ENCODE results near the gene HTR3D.
"Not testable (repeated sequence)": the region's sequence is repeated elsewhere in the genome, so short reads cannot be mapped to it uniquely, and the experiment has no call there.

HTR3D gene, protein sequence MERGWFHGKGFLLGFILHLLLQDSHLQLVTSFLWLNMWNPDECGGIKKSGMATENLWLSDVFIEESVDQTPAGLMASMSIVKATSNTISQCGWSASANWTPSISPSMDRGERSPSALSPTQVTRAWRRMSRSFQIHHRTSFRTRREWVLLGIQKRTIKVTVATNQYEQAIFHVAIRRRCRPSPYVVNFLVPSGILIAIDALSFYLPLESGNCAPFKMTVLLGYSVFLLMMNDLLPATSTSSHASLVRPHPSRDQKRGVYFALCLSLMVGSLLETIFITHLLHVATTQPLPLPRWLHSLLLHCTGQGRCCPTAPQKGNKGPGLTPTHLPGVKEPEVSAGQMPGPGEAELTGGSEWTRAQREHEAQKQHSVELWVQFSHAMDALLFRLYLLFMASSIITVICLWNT

GRCh38 chr3:184031187-184031792, at the start of gene HTR3D:
TSS of gene HTR3D (plus strand) at chr3:184031742. CDS start at chr3:184031742, 0 bp downstream.
- DNase-seq (ENCODE audit: low read depth in 1 of 2, low spot score in 1 of 2): no peak

DNA sequence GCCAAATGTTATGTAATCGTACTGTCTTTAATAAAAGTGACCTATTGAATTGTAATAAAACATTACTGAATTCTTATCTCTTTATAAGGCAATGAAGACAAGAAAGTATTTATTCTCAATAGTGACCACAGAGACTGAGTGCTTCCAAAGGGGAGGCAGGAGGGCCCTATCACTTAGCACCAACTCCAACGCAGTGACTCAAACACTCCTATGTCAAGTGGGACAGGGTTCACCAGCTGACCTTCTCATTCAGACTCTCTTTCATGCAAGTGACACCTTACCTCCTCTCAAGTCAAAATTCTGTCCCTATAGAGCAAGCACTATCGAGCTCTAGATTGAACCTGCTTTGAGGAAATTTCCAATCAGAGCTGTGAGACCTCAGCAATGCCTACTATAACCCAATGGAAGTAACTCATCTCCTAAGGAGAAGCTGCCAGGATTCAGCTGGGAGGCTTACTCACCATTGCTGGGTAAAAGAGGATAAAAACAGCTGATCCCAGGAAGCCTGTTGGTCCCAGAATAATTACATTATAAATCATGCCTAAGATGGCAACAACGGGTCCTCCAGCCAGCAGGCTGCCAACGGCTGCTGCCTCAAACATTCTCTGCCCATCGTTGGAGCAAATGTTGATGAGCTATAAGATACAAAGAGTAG, 49.4 kb upstream of the HTR3D start:
- no peak for DNase-seq (ENCODE audit: low read depth in 1 of 2, low spot score in 1 of 2)

GRCh38 chr3:183984127-183984740, 47.3 kb upstream of the HTR3D start:
- no peak for DNase-seq (ENCODE audit: low read depth in 1 of 2, low spot score in 1 of 2)

GRCh38 chr3:183984749-183985729, 46.5 kb upstream of the HTR3D start:
- no peak for DNase-seq (ENCODE audit: low read depth in 1 of 2, low spot score in 1 of 2)

DNA sequence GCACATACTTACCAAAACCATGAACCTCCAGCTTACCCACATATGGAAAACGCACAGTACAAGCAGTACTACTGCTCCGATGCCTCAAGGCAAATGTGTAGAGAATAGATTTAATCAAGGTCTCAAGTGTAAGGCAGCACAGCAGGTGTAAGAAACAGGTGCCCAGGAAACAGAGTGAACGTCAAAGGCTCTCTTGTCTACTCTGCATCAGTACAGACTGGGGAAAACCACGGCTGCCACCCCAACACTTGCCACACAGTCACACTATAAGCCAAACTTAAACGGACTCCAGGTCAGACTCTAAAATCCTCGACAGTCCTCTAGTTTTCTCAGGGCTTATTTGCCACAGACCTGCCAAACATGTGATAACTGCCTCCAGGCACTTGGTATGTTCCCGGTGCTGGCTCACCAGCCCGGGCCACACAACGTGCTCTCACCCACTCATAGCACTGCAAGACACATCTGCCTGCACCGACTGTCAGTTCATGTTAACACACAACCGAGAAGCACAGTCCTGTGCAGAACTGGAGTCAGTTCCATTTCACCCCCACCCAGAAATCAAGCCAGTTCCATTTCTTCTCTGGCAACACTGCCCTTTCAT, 44.4 kb upstream of the HTR3D start:
- DNase-seq (ENCODE audit: low read depth in 1 of 2, low spot score in 1 of 2): no peak

DNA sequence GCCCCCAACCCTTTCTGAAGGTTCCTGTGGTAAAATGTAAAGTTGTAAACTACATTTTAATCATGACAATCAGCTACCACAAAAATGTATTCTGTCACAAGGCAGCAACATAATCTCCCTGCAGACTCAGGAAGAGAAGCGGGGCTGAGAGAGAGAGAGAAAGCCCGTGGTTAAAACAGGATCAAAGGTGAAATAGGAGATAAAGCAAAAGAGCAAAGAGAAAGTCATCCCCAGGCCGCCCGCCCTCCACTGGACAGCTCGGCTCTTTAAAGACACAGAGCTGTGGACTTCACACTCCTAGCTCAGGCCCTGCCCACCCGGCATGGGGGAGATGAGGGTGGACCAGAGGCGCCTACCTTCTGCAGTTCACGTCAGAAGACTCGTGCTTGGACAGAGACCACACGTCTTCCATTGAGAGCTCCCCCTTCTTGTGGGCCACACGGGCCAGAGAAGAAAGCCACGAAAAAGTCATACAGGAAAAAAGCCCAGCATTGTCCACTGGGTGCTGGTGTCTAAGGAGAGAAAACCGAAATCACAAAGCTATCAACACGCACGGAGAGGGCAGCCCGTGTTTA, 43.2 kb upstream of the HTR3D start:
- DNase-seq (ENCODE audit: low read depth in 1 of 2, low spot score in 1 of 2): no peak

DNA sequence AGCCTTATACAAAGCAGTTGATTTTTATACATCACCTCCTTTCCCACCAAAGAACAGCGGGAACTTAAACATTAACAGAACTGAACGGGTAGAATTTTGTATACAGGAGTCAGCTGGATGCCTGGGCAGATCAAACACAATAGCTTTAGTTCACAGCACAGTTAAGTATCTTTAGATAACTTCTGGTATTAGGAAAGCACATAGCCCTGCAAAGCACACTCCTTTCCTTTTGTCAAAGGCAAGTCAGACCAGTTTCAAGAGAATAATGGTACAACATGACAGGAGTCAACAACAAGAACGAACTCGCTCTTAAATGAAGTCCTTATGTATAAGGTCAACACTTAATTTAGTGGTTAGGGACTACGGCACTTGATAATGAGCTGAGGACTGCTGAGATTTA, 40.1 kb upstream of the HTR3D start:
- no peak for DNase-seq (ENCODE audit: low read depth in 1 of 2, low spot score in 1 of 2)

DNA sequence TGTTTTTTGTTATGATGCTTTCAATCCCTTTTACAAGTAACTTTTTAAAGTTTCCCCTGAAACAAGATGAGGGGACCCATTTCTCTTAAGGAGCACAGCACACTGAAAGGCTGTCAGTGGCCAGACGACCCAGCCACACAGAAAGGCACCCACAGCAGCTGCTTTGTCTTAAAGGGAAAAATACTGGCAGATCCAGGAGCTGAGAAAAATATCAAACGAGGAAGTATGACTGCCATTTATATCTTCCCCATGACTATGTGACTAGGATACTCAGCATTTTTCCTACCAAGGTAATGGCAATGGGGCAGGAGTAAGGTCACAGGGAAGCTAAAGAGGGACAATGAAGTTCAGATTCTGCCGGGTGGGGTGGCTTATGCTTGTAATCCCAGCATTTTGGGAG, 29.8 kb upstream of the HTR3D start:
- no peak for DNase-seq (ENCODE audit: low read depth in 1 of 2, low spot score in 1 of 2)

GRCh38 chr3:184002469-184002868, 29.1 kb upstream of the HTR3D start:
- no peak for DNase-seq (ENCODE audit: low read depth in 1 of 2, low spot score in 1 of 2)

DNA sequence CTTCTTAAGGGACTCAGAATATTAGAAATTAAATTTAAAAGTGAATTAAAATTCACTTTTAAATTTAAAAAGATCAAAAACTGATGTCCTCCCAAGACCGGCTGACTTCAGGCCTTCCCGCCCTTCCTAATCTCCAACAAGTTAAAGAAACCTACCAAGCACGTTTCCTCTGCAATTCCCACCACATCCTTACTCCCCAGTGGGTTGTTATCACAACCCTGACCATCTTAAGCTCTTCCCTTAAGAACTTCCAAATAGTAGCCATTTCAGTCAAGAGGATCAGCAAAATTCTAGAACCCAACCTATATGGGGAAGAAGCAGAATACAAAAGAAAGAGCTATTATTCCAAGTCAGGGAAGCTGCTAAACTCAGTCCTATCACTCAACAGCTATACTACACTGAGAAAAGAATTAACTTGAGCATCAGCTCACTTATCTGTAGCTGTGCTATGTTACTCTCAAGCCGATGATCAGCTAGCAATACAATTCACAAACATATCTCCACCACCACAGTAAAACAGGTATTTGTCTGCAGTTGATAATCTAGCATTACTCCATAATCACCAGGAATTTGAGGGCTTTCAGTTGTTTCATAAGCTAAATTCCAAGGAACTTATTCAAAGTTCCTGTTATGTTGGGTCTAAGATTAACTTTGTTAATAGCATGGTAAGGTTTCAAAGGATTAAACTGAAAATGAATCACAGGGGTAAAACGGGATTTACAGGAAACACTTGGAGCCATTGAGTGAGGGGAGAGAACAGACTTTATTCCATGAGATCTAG, 28.2 kb upstream of the HTR3D start:
- DNase-seq (ENCODE audit: low read depth in 1 of 2, low spot score in 1 of 2): no peak

- no peak for DNase-seq (ENCODE audit: low read depth in 1 of 2, low spot score in 1 of 2)
These were observed 27.1 kb upstream of the HTR3D start for GRCh38 chr3:184004476-184004875.

GRCh38 chr3:184005941-184006507, 25.5 kb upstream of the HTR3D start:
- DNase-seq (ENCODE audit: low read depth in 1 of 2, low spot score in 1 of 2): no peak

- DNase-seq (ENCODE audit: low read depth in 1 of 2, low spot score in 1 of 2): not testable (repeated sequence)
These were observed 24.3 kb upstream of the HTR3D start for GRCh38 chr3:184007143-184007813.

DNA sequence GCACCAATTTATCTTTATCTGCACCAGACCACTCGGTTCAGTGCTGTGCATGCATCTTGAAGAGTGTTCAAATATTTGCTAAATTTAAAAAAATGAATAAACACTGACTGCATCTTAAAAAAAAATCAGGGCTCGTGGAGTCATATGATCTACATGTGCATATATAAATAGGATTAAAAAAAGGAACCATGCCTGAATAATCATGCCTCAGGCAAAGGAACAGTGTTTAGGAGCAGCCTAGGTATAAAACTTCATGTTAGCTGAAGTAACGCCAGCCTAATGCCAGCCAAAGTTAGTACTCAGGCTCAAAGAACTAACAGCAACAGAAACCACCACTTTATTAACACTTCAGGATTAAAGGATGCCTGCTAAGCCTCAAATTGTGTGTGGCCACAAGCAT, 23.4 kb upstream of the HTR3D start:
- DNase-seq (ENCODE audit: low read depth in 1 of 2, low spot score in 1 of 2): no peak

DNA sequence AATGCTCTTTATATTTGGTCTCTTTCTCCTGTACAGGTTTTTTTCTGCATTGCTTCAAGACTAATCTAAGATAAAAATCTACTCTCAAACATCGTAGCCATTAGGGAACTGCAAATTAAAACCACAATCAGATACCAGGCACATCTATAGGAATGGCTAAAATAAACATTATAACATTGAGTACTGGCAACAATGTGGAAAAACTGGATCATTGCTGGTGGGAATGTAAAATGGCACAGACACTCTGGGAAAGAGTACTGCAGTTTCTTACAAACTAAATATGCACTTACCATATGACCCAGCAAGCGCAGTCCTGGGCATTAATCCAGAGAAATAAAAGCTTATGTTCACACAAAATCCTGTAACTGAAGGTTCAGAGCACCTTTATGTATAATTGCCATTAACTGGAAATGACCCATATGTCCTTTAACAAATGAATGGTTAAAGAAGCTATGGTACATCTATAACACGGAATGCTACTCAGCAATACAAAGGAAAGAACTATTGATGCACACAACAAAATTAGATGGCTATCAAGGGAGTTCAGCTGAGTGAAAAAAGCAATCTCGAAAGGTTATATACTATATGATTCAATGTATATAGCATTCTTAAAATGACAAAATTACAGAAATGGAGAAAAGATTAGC, 20.2 kb upstream of the HTR3D start:
- no peak for DNase-seq (ENCODE audit: low read depth in 1 of 2, low spot score in 1 of 2)

DNA sequence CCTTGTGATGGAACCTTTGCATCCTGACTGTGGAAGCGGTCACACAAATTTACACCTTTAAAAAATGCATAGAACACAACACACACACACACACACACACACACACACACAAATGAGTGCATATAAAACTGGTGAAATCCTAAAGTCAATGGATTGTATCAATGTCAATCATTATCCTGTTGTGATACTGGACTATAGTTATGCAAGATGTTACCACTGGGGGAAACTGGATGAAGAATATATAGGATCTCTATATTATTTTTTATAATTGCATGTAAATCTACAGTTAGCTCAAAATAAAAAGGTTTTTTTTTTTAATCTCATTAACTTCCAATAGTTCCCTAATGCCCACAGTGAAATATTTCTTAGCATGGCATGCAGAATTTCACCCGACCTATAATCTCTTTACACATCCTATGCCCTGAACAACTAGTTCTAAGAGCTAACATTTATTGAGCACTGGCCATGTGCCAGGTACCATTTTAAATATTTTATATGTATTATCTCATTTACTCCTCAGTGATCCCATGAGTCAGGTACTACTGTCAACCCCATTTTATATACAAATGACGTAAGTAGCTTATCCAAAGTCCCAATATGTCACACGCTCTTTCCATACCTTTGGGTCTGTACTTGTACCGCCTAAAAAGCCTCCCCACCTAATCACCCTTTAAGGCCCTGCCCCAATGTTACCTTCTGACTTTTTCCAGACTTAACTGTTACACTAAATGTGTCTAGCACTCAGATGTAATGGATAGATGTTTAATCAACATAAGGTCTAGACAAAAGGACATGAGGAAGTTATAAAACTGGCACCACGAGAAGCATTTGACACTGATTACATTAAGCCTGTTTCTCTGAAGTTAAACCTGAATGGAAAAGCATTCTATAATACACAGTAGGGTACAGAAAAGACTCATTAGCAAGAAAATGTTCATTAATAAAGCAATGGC, 19.3 kb upstream of the HTR3D start:
- DNase-seq (ENCODE audit: low read depth in 1 of 2, low spot score in 1 of 2): no peak
